ENCODE results near the gene SLC35C1.

- TF ChIP-seq REST (IDR thresholded peaks at IDR 0.05; ENCODE audit: insufficient read depth in 1 of 2, low read depth in 2 of 2, low read length in 2 of 2) (no peak), TAF1 (IDR thresholded peaks at IDR 0.05; ENCODE audit: borderline replicate concordance, insufficient read depth, low read length) (no peak), POLR2AphosphoS5 (IDR thresholded peaks at IDR 0.05; ENCODE audit: low read depth, low read length) (no peak; the same call in 1 of the 2 replicates), FOXP2 (optimal IDR thresholded peaks at IDR 0.05; ENCODE audit: borderline replicate concordance, extremely low read depth, extremely low read length, insufficient read depth) (no peak), SIN3A (IDR thresholded peaks at IDR 0.05; ENCODE audit: borderline replicate concordance, insufficient read depth, low read length) (no peak)
These were observed 539 bp downstream of the SLC35C1 start for GRCh38 chr11:45805305-45806071.
